HepG2 (cell line): ENCODE measurements around the gene CAVIN1. TPM values are rescaled to one million over a fixed set of nuclear protein-coding genes. Genes with fewer than 3 reads are reported as not detected.

Experiments
- ATAC-seq: fragments of 200-7000 bp; cut with Tn5 transposase; 3 replicates; pipeline ENCODE4 v1.9.1; 2020; ENCODE audit warnings: mild to moderate bottlenecking, moderate library complexity
- BruUV-seq: library from RNA; stranded (reverse); fragments of 400-500 nt; replicated peaks from 2 replicates; lab custom pipeline; 2021; lab: Mats Ljungman, UMichigan
- CTCF ChIA-PET: fragments of 300-600 bp; formaldehyde crosslinking; extraction: SDS; loops from one replicate; lab custom pipeline; 2021; ENCODE audit warnings: low total read pairs, inconsistent platforms, low intra/inter-chr PET ratio; lab: Yijun Ruan, JAX
- POLR2A ChIA-PET: fragments of 350-600 bp; sonication (Branson Sonifier 250); formaldehyde crosslinking; loops from one replicate; lab custom pipeline; 2020; ENCODE audit warnings: antibody characterized with exemption, inconsistent platforms; lab: Yijun Ruan, JAX
- DNase-seq: peaks from one replicate; pipeline ENCODE4 v3.0.0-alpha.2; 2015; ENCODE audit warnings: low spot score
- FAIRE-seq: peaks from 3 replicates; lab custom pipeline; 2011; peaks lifted over from hg19 to GRCh38; lab: Jason Lieb, UNC
- H2AFZ ChIP-seq: one replicate; pipeline ENCODE4 v1.6.1; 2011; ENCODE audit warnings: low read length, inconsistent platforms
- H3K27ac ChIP-seq: fragments of 300-600 bp; 3 replicates; pipeline ENCODE4 v1.8.0; 2011; ENCODE audit warnings: mixed run types, mild to moderate bottlenecking, mixed read lengths, low read length, inconsistent platforms; ENCODE audit not compliant: insufficient read depth; ENCODE audit errors: extremely low read length
- H3K27me3 ChIP-seq, 2 experiments: fragments of 200-600 bp in 1 of 2; 2 replicates in 1 of 2; 3 replicates in 1 of 2; pipeline versions ENCODE4 v1.6.0 to v1.8.0; 2011; ENCODE audit warnings: low read length in 2 of 2, mild to moderate bottlenecking in 2 of 2, moderate library complexity in 2 of 2, inconsistent platforms in 1 of 2; ENCODE audit not compliant: insufficient read depth in 2 of 2, control insufficient read depth in 1 of 2
- H3K36me3 ChIP-seq, 2 experiments: fragments of 200-600 bp in 1 of 2; replicated peaks in 1 of 2; 2 replicates in 1 of 2; 3 replicates in 1 of 2; pipeline versions ENCODE4 v1.5.1 to v1.8.0; 2011; ENCODE audit warnings: low read length in 2 of 2, inconsistent platforms in 1 of 2; ENCODE audit not compliant: insufficient read depth in 2 of 2, control insufficient read depth in 1 of 2
- H3K4me1 ChIP-seq: 2 replicates; pipeline ENCODE4 v1.5.1; 2012; ENCODE audit warnings: low read length, inconsistent platforms; ENCODE audit not compliant: insufficient read depth
- H3K4me2 ChIP-seq: 2 replicates; pipeline ENCODE4 v1.6.0; 2011; ENCODE audit warnings: low read depth, low read length, inconsistent platforms
- H3K4me3 ChIP-seq, 3 experiments: fragments of 200-600 bp in 1 of 3; sonication (generic), shearing (Covaris generic) in 1 of 3; replicated peaks in 1 of 3; 2 replicates each; pipeline ENCODE4 v1.5.1; 2011 to 2016; ENCODE audit warnings: low read length in 3 of 3, inconsistent platforms in 2 of 3, low read depth in 2 of 3, mild to moderate bottlenecking in 2 of 3, control low read depth in 1 of 3, mixed read lengths in 1 of 3; ENCODE audit not compliant: insufficient read depth in 1 of 3
- H3K79me2 ChIP-seq: one replicate; pipeline ENCODE4 v1.6.1; 2011; ENCODE audit warnings: low read length, inconsistent platforms; ENCODE audit not compliant: insufficient read depth
- H3K9ac ChIP-seq: 2 replicates; pipeline ENCODE4 v1.6.0; 2011; ENCODE audit warnings: mild to moderate bottlenecking, low read depth, low read length, inconsistent platforms; ENCODE audit not compliant: insufficient read depth
- H3K9me3 ChIP-seq: 2 replicates; pipeline ENCODE4 v1.5.1; 2012; ENCODE audit warnings: mild to moderate bottlenecking, low read length
- H4K20me1 ChIP-seq: 2 replicates; pipeline ENCODE4 v1.6.0; 2011; ENCODE audit warnings: inconsistent platforms, mild to moderate bottlenecking, low read length, moderate library complexity; ENCODE audit not compliant: insufficient read depth
- EHMT2 ChIP-seq: fragments of 200-600 bp; sonication (generic); IDR thresholded peaks from 2 replicates; pipeline ENCODE4 v1.7.0; 2017; ENCODE audit warnings: antibody characterized with exemption, low read depth, low read length, borderline replicate concordance
- FOSL2 ChIP-seq: sonication (generic); formaldehyde crosslinking; IDR thresholded peaks from 2 replicates; pipeline ENCODE4 v1.4.0; 2020; ENCODE audit warnings: missing genetic modification reagents
- FOXA1 ChIP-seq, 2 experiments: fragments of 450-650 bp in 1 of 2; sonication (generic) in 1 of 2; formaldehyde crosslinking in 1 of 2; IDR thresholded peaks; 2 replicates each; pipeline versions ENCODE4 v1.4.0 to v1.6.1; 2016 to 2020; ENCODE audit warnings: missing genetic modification reagents in 1 of 2
- GLI4 ChIP-seq: sonication (generic); formaldehyde crosslinking; IDR thresholded peaks from 2 replicates; pipeline ENCODE4 v1.5.1; 2020; ENCODE audit warnings: missing genetic modification reagents, mild to moderate bottlenecking, moderate library complexity, borderline replicate concordance
- HOXA5 ChIP-seq: sonication (generic); formaldehyde crosslinking; IDR thresholded peaks from 2 replicates; pipeline ENCODE4 v1.4.0; 2020; ENCODE audit warnings: missing genetic modification reagents
- JUNB ChIP-seq: sonication (generic); formaldehyde crosslinking; IDR thresholded peaks from 2 replicates; pipeline ENCODE4 v1.8.0; 2022; ENCODE audit warnings: missing genetic modification reagents, mild to moderate bottlenecking, borderline replicate concordance
- MAFF ChIP-seq: IDR thresholded peaks from 2 replicates; pipeline ENCODE4 v1.6.1; 2011; ENCODE audit warnings: low read depth, low read length, improper control_type of control experiment
- MED13 ChIP-seq: sonication (generic); formaldehyde crosslinking; IDR thresholded peaks from 2 replicates; pipeline ENCODE4 v1.5.0; 2020; ENCODE audit warnings: missing genetic modification reagents
- RFX5 ChIP-seq: IDR thresholded peaks from 2 replicates; pipeline ENCODE4 v1.6.1; 2011; ENCODE audit warnings: low read depth, low read length, improper control_type of control experiment
- SIN3A ChIP-seq: IDR thresholded peaks from 2 replicates; pipeline ENCODE4 v1.6.1; 2011; ENCODE audit warnings: low read depth, mild to moderate bottlenecking, control low read depth, low read length, borderline replicate concordance
- TBL1XR1 ChIP-seq: fragments of 150-350 bp; IDR thresholded peaks from 2 replicates; pipeline ENCODE4 v1.6.1; 2014; ENCODE audit warnings: borderline replicate concordance, low read length; ENCODE audit not compliant: partially characterized antibody
- ZFP1 ChIP-seq: IDR thresholded peaks from 2 replicates; pipeline ENCODE4 v1.6.1; 2016
- ZMYM2 ChIP-seq: sonication (generic); formaldehyde crosslinking; IDR thresholded peaks from 2 replicates; pipeline ENCODE4 v1.8.0; 2022; ENCODE audit warnings: mild to moderate bottlenecking, missing genetic modification reagents
- ZNF124 ChIP-seq: sonication (generic); formaldehyde crosslinking; IDR thresholded peaks from 2 replicates; pipeline ENCODE4 v1.4.0; 2020; ENCODE audit warnings: missing genetic modification reagents
- ZNF160 ChIP-seq: sonication (generic); formaldehyde crosslinking; IDR thresholded peaks from 2 replicates; pipeline ENCODE4 v1.8.0; 2022; ENCODE audit warnings: mild to moderate bottlenecking, inconsistent platforms, missing genetic modification reagents
- ZNF335 ChIP-seq: sonication (generic); formaldehyde crosslinking; IDR thresholded peaks from 2 replicates; pipeline ENCODE4 v1.4.0; 2020; ENCODE audit warnings: missing genetic modification reagents
- ZNF496 ChIP-seq: sonication (generic); formaldehyde crosslinking; IDR thresholded peaks from 2 replicates; pipeline ENCODE4 v1.8.1; 2023; ENCODE audit warnings: mild to moderate bottlenecking, moderate library complexity, missing genetic modification reagents; ENCODE audit not compliant: insufficient replicate concordance
- ZNF775 ChIP-seq: sonication (generic); formaldehyde crosslinking; IDR thresholded peaks from 2 replicates; pipeline ENCODE4 v1.4.0; 2020; ENCODE audit warnings: missing genetic modification reagents, mild to moderate bottlenecking, moderate library complexity, borderline replicate concordance
- WGBS: methylation state at CpG from one replicate; pipeline ENCODE4 v1.1.6; 2017; ENCODE audit warnings: low lambda C conversion rate; 5-methylcytosine and 5-hydroxymethylcytosine counted together
- in situ Hi-C: cut with HindIII; loops from 2 replicates; pipeline ENCODE4 v1.10.0; 2017; ENCODE audit warnings: low pct_unique_long_range_greater_than_20kb; ENCODE audit not compliant: extremely low pct_ligation_motif_present
- intact Hi-C: fragments of 100-400 bp; cut with micrococcal nuclease; formaldehyde crosslinking; loops from one replicate; pipeline ENCODE4 v1.10.0; 2022; ENCODE audit not compliant: unreplicated experiment
- polyA plus RNA-seq, 8 experiments: library from polyadenylated mRNA; depleted of rRNA in 3 of 8; stranded (reverse) in 7 of 8; unstranded in 1 of 8; fragments of >200 nt; fragmentation: Illumina TruSeq in 4 of 8; extraction: Trizol in 4 of 8; gene quantifications; 2 replicates each; pipeline versions ENCODE4 v1.2.1 to v1.2.3, GENCODE V29; 2011 to 2016; ENCODE audit warnings: low read depth in 4 of 8, missing spikeins in 1 of 8, mixed read lengths in 1 of 8; ENCODE audit not compliant: insufficient read depth in 1 of 8
- total RNA-seq, 5 experiments: library from RNA; depleted of rRNA; stranded (reverse); fragments of >200 nt; fragmentation: Illumina TruSeq; extraction: Trizol; gene quantifications; 2 replicates each; pipeline ENCODE4 v1.2.3, GENCODE V29; 2016; ENCODE audit warnings: low read depth in 1 of 5
- TF ChIP-seq, protein P1 (sequence below): IDR thresholded peaks from 2 replicates; pipeline ENCODE4 v1.6.1; 2016; ENCODE audit warnings: low read depth, borderline replicate concordance
- TF ChIP-seq, protein P2 (sequence below): IDR thresholded peaks from 2 replicates; pipeline ENCODE4 v1.4.0; 2020; ENCODE audit warnings: mild to moderate bottlenecking, missing genetic modification reagents

CAVIN1 gene
- total and polyA plus RNA-seq, 2 of the 13 experiments (the other 11 are each of a cell fraction or from before 2014, with no cell fraction given), result 15.9 to 25.5 TPM

DNA sequence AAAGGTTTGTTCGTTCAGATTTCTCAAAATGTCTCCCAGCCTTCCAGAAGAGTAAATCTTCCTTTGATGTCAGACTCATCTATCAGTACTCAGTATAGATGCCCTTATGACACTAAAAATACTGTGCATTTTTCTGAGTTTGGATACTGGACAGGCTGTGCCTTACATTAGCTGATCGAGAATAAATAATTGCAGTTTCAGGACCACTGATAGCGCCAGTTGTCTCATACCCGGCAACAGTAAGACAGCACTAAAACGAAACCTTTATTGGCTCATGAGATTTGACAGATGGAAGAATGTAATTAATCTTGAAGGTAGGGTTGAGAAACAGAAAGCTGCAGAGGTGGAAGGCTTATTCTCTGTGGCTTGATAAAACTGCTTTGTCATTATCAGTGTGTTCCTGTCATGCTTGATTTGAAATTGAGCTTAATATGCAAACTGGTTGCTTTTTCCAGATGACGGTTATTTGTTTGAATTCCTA is 36.8 kb upstream of the CAVIN1 start (continued):
- TF ChIP-seq, protein P1, sequence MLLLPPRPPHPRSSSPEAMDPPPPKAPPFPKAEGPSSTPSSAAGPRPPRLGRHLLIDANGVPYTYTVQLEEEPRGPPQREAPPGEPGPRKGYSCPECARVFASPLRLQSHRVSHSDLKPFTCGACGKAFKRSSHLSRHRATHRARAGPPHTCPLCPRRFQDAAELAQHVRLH (CRISPR knock-in tag), result no peak
- TF ChIP-seq EHMT2 (0 out of 2 replicates have a peak, but pooled peaks have one; percentile 32), SIN3A (0 out of 2 replicates have a peak, but pooled peaks have one; percentile 73), ZNF775 (no peak), ZNF335 (CRISPR knock-in tag) (no peak), MAFF (peak; percentile 5; the same call in 1 of the 2 replicates), RFX5 (peak; percentile 70; the same call in 1 of the 2 replicates)

DNA sequence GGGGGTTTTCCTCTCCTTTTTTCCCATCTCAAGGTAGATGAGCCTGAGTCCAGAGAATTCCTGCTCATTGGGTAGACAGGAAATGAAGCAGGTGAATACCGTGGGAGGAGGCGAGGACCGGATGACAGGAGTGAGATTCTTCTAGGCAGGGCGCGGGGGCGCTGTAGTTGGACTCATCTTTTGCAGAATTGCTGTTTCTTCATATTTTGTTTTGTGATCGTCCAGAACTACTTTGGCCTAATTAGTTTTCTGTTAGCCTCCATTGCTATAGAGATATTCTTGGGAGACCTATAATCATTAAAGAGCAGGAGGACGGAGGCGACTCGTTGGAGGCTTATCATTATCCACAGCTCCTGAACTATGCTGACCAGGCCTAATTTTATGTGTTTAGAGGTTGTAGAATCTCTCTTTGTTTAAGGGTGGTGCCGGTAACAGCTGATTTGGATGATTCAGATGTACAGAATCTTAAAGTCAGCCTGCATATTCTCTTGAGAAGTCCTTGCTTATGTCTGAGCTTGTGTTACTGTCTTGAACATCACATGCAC is 36.3 kb upstream of the CAVIN1 start:
- POLR2A ChIA-PET, result interaction anchor here (1.0 to 2.8 kb wide), 6 partner anchors 9 to 77 kb away, joined by 3 to 7 read pairs (median 4); partner anchors contain the start of gene NAGLU
- 2% methylated on average over 11 of the region's 11 CpGs for WGBS
- H3K4me3 ChIP-seq, result peak overlapping the region; percentile 85 to 93 (median 90)
- in situ Hi-C loops, result no loop called here
- no peaks in the 10 kb centered on the region for H3K9me3 ChIP-seq
- peaks cover 29% of the 10 kb centered on the region for H3K79me2 ChIP-seq
- peak; percentile 82 for ATAC-seq
- H3K4me2 ChIP-seq, result peak overlapping the region; percentile 85
- H4K20me1 ChIP-seq, result peaks cover 13% of the 10 kb centered on the region; the same call in 1 of the 2 replicates
- BruUV-seq, result TSS peak; percentile 88
- no peak overlapping the region for H2AFZ ChIP-seq
- FAIRE-seq, result no peak
- DNase-seq, result peak; percentile 65
- peak overlapping the region; percentile 85 for H3K9ac ChIP-seq
- H3K27me3 ChIP-seq, result no peaks in the 10 kb centered on the region; a peak in 1 of 5 replicates
- peak overlapping the region; percentile 79 for H3K27ac ChIP-seq
- CTCF ChIA-PET, result no interaction called here
- H3K4me1 ChIP-seq, result peaks cover 67% of the 10 kb centered on the region
- H3K36me3 ChIP-seq, result peaks cover 6 to 9% of the 10 kb centered on the region in 2 experiments; a peak in 4 of 5 replicates
- intact Hi-C loops, result loop anchor here (2.0 kb wide), 1 partner anchor 31 kb away; no protein-coding TSS in a partner anchor
- no peak for TF ChIP-seq ZNF160 (CRISPR knock-in tag)
- TF ChIP-seq ZNF124 (CRISPR knock-in tag), result 0 out of 2 replicates have a peak, but pooled peaks have one; percentile 3
- TF ChIP-seq HOXA5, result no peak
- TF ChIP-seq JUNB, result no peak
- no peak for TF ChIP-seq GLI4
- no peak for TF ChIP-seq ZFP1 (CRISPR knock-in tag)
- no peak for TF ChIP-seq EHMT2
- no peak for TF ChIP-seq MED13 (CRISPR knock-in tag)
- TF ChIP-seq ZNF496 (CRISPR knock-in tag), result no peak
- TF ChIP-seq TBL1XR1, result no peak
- 0 out of 2 replicates have a peak, but pooled peaks have one; percentile 26 for TF ChIP-seq FOSL2 (CRISPR knock-in tag)
- TF ChIP-seq FOXA1 (IDR thresholded peaks at IDR 0.05), result no peak
- TF ChIP-seq FOXA1 (CRISPR knock-in tag; IDR thresholded peaks at IDR 0.05), result no peak
- no peak for TF ChIP-seq ZMYM2 (CRISPR knock-in tag)
- TF ChIP-seq, protein P2, sequence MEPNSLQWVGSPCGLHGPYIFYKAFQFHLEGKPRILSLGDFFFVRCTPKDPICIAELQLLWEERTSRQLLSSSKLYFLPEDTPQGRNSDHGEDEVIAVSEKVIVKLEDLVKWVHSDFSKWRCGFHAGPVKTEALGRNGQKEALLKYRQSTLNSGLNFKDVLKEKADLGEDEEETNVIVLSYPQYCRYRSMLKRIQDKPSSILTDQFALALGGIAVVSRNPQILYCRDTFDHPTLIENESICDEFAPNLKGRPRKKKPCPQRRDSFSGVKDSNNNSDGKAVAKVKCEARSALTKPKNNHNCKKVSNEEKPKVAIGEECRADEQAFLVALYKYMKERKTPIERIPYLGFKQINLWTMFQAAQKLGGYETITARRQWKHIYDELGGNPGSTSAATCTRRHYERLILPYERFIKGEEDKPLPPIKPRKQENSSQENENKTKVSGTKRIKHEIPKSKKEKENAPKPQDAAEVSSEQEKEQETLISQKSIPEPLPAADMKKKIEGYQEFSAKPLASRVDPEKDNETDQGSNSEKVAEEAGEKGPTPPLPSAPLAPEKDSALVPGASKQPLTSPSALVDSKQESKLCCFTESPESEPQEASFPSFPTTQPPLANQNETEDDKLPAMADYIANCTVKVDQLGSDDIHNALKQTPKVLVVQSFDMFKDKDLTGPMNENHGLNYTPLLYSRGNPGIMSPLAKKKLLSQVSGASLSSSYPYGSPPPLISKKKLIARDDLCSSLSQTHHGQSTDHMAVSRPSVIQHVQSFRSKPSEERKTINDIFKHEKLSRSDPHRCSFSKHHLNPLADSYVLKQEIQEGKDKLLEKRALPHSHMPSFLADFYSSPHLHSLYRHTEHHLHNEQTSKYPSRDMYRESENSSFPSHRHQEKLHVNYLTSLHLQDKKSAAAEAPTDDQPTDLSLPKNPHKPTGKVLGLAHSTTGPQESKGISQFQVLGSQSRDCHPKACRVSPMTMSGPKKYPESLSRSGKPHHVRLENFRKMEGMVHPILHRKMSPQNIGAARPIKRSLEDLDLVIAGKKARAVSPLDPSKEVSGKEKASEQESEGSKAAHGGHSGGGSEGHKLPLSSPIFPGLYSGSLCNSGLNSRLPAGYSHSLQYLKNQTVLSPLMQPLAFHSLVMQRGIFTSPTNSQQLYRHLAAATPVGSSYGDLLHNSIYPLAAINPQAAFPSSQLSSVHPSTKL (CRISPR knock-in tag), result peak; percentile 40; the same call in 1 of the 2 replicates
